ENCODE data around the gene TNS1. TPM values are rescaled to one million over a fixed set of nuclear protein-coding genes. Genes with fewer than 3 reads are reported as not detected.
A peak's percentile ranks its signal among the peaks of the same experiment; 100 is the strongest.

TNS1 gene
- total RNA-seq, 1 donor from 2014 or later: 219 TPM

GRCh38 chr2:217959723-217960122, 43.1 kb downstream of the TNS1 start:
- H4K20me1 ChIP-seq (ENCODE audit: insufficient read depth, low read length): peaks cover 56% of the 10 kb centered on the region
- Mint-ChIP-seq H3K4me3 (ENCODE audit: unreplicated experiment) (no peak overlapping the region), H3K27me3 (ENCODE audit: low read depth, unreplicated experiment) (no peaks in the 10 kb centered on the region), H3K27ac (ENCODE audit: unreplicated experiment) (peak overlapping the region; percentile 95), H3K4me1 (ENCODE audit: low read depth, unreplicated experiment) (peaks cover 55% of the 10 kb centered on the region), H3K36me3 (ENCODE audit: low read depth, unreplicated experiment) (peaks cover 31% of the 10 kb centered on the region), H3K9me3 (ENCODE audit: unreplicated experiment) (no peaks in the 10 kb centered on the region)
- H3K9me3 ChIP-seq (ENCODE audit: insufficient read depth, low read depth, low read length): no peaks in the 10 kb centered on the region
- H3K4me2 ChIP-seq (ENCODE audit: low read length): peak overlapping the region; percentile 8
- FAIRE-seq: no peak
- H3K36me3 ChIP-seq (ENCODE audit: insufficient read depth, low read length): peaks cover 3% of the 10 kb centered on the region
- H3K27ac ChIP-seq (ENCODE audit: low read depth, low read length): no peak overlapping the region
- peaks cover 31% of the 10 kb centered on the region for H3K79me2 ChIP-seq (ENCODE audit: insufficient read depth, low read length)
- no peak for TF ChIP-seq EZH2 (IDR thresholded peaks at IDR 0.05; ENCODE audit: insufficient read depth, low read length)
- TF ChIP-seq, protein P1, sequence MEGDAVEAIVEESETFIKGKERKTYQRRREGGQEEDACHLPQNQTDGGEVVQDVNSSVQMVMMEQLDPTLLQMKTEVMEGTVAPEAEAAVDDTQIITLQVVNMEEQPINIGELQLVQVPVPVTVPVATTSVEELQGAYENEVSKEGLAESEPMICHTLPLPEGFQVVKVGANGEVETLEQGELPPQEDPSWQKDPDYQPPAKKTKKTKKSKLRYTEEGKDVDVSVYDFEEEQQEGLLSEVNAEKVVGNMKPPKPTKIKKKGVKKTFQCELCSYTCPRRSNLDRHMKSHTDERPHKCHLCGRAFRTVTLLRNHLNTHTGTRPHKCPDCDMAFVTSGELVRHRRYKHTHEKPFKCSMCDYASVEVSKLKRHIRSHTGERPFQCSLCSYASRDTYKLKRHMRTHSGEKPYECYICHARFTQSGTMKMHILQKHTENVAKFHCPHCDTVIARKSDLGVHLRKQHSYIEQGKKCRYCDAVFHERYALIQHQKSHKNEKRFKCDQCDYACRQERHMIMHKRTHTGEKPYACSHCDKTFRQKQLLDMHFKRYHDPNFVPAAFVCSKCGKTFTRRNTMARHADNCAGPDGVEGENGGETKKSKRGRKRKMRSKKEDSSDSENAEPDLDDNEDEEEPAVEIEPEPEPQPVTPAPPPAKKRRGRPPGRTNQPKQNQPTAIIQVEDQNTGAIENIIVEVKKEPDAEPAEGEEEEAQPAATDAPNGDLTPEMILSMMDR (IDR thresholded peaks at IDR 0.05; ENCODE audit: insufficient read depth, low read depth, low read length): no peak
- no peak overlapping the region for H2AFZ ChIP-seq (ENCODE audit: low read depth, low read length)
- H3K9ac ChIP-seq (ENCODE audit: low read length): no peak overlapping the region
- DNase-seq (ENCODE audit: low read depth): peak; percentile 31
- H3K4me3 ChIP-seq (ENCODE audit: insufficient read depth, low read depth, low read length): no peak overlapping the region
- no peaks in the 10 kb centered on the region for H3K27me3 ChIP-seq (ENCODE audit: insufficient read depth, low read length)
- H3K4me1 ChIP-seq (ENCODE audit: insufficient read depth, low read length): peaks cover 15% of the 10 kb centered on the region

- Mint-ChIP-seq H3K36me3 (ENCODE audit: low read depth, unreplicated experiment) (peaks cover 34% of the 10 kb centered on the region), H3K27me3 (ENCODE audit: low read depth, unreplicated experiment) (no peaks in the 10 kb centered on the region), H3K4me1 (ENCODE audit: low read depth, unreplicated experiment) (peaks cover 47% of the 10 kb centered on the region), H3K27ac (ENCODE audit: unreplicated experiment) (peak overlapping the region; percentile 84), H3K4me3 (ENCODE audit: unreplicated experiment) (no peak overlapping the region), H3K9me3 (ENCODE audit: unreplicated experiment) (no peaks in the 10 kb centered on the region)
- no peak overlapping the region for H3K27ac ChIP-seq (ENCODE audit: low read depth, low read length)
- H3K4me3 ChIP-seq (ENCODE audit: insufficient read depth, low read depth, low read length): no peak overlapping the region
- H2AFZ ChIP-seq (ENCODE audit: low read depth, low read length): no peak overlapping the region
- peaks cover 55% of the 10 kb centered on the region for H4K20me1 ChIP-seq (ENCODE audit: insufficient read depth, low read length)
- H3K27me3 ChIP-seq (ENCODE audit: insufficient read depth, low read length): no peaks in the 10 kb centered on the region
- H3K4me1 ChIP-seq (ENCODE audit: insufficient read depth, low read length): peaks cover 6% of the 10 kb centered on the region
- FAIRE-seq (no peak), DNase-seq (ENCODE audit: low read depth) (no peak)
- H3K36me3 ChIP-seq (ENCODE audit: insufficient read depth, low read length): peaks cover 3% of the 10 kb centered on the region
- no peak overlapping the region for H3K9ac ChIP-seq (ENCODE audit: low read length)
- H3K79me2 ChIP-seq (ENCODE audit: insufficient read depth, low read length): peaks cover 37% of the 10 kb centered on the region
- no peak for TF ChIP-seq EZH2 (IDR thresholded peaks at IDR 0.05; ENCODE audit: insufficient read depth, low read length)
- TF ChIP-seq, protein P1 (IDR thresholded peaks at IDR 0.05; ENCODE audit: insufficient read depth, low read depth, low read length): no peak
- no peak overlapping the region for H3K4me2 ChIP-seq (ENCODE audit: low read length)
- H3K9me3 ChIP-seq (ENCODE audit: insufficient read depth, low read depth, low read length): no peaks in the 10 kb centered on the region
These were observed 43.9 kb downstream of the TNS1 start for GRCh38 chr2:217958884-217959225.

DNA sequence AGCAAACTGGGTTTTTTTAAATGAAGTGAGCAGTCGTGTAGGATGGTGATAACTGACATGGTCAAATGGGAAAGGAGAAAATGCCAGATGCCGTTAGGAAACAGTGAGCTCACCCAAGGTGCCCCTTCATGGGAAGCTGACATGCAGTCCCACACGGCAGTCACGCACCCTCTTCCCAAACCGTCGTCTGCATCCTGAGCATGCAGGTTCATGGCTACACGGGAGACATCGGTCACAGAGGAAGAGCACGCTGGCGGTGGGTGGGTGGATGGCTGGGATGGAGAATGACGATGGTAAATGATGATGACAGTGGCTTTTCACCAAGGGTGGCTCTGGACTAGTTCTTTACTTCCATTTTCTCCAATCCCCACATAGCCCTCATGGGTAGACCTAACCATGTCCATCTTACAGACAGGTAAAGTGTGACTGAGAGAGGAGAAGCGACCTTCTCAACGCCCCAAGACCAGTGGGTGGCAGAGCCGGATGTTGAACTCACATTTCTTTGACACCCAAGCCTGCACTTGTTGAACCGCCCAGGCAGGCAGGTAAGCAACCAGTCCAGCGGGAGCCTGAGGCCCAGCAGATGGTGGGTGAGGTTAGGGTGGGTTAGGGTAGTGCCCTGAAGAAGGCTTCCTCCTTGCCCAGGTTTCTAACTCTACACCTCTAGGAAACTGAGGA, 44.5 kb downstream of the TNS1 start:
- Histone ChIP-seq H3K27me3 (ENCODE audit: insufficient read depth, low read length) (no peaks in the 10 kb centered on the region), H3K27ac (ENCODE audit: low read depth, low read length) (no peak overlapping the region)
- no peak for TF ChIP-seq EZH2 (IDR thresholded peaks at IDR 0.05; ENCODE audit: insufficient read depth, low read length)
- TF ChIP-seq, protein P1 (IDR thresholded peaks at IDR 0.05; ENCODE audit: insufficient read depth, low read depth, low read length): no peak

More for the DNA sequence above, 44.5 kb downstream of the TNS1 start:
- FAIRE-seq: no peak
- H3K36me3 ChIP-seq (ENCODE audit: insufficient read depth, low read length): peaks cover 3% of the 10 kb centered on the region
- no peak overlapping the region for H2AFZ ChIP-seq (ENCODE audit: low read depth, low read length)
- peaks cover 45% of the 10 kb centered on the region for H3K4me1 Mint-ChIP-seq (ENCODE audit: low read depth, unreplicated experiment)
- no peaks in the 10 kb centered on the region for H3K27me3 Mint-ChIP-seq (ENCODE audit: low read depth, unreplicated experiment)
- H3K27ac Mint-ChIP-seq (ENCODE audit: unreplicated experiment): no peak overlapping the region
- H3K9me3 Mint-ChIP-seq (ENCODE audit: unreplicated experiment): no peaks in the 10 kb centered on the region
- peaks cover 55% of the 10 kb centered on the region for H4K20me1 ChIP-seq (ENCODE audit: insufficient read depth, low read length)
- DNase-seq (ENCODE audit: low read depth): no peak
- no peak overlapping the region for H3K4me3 Mint-ChIP-seq (ENCODE audit: unreplicated experiment)
- no peak overlapping the region for H3K4me3 ChIP-seq (ENCODE audit: insufficient read depth, low read depth, low read length)
- H3K79me2 ChIP-seq (ENCODE audit: insufficient read depth, low read length): peaks cover 42% of the 10 kb centered on the region
- no peak overlapping the region for H3K9ac ChIP-seq (ENCODE audit: low read length)
- H3K4me2 ChIP-seq (ENCODE audit: low read length): no peak overlapping the region
- no peaks in the 10 kb centered on the region for H3K9me3 ChIP-seq (ENCODE audit: insufficient read depth, low read depth, low read length)
- H3K4me1 ChIP-seq (ENCODE audit: insufficient read depth, low read length): peaks cover 5% of the 10 kb centered on the region
- peaks cover 33% of the 10 kb centered on the region for H3K36me3 Mint-ChIP-seq (ENCODE audit: low read depth, unreplicated experiment)
